Spleen (tissue), 13 donors: Measurements from ENCODE around the gene RIC1. TPM values are rescaled to one million over a fixed set of nuclear protein-coding genes. Genes with fewer than 3 reads are reported as not detected.
"Not testable (repeated sequence)": the region's sequence is repeated elsewhere in the genome, so short reads cannot be mapped to it uniquely, and the experiment has no call there.

Experiments used
- DNase-seq: peaks from one replicate; pipeline ENCODE4 v3.0.0-alpha.2; 2020
- H3K27ac ChIP-seq, 8 donors: fragments of 200-600 bp; sonication (generic) in 7 of 8; 1 replicate in 4 of 8; 2 replicates in 4 of 8; pipeline versions ENCODE4 v1.5.0 to v1.8.0; 2016 to 2021; ENCODE audit warnings: inconsistent platforms in 4 of 8, mild to moderate bottlenecking in 4 of 8, moderate library complexity in 1 of 8
- H3K27me3 ChIP-seq, 7 donors: fragments of 200-600 bp; sonication (generic) in 6 of 7; replicated peaks in 1 of 7; 1 replicate in 4 of 7; 2 replicates in 3 of 7; pipeline versions ENCODE4 v1.5.0 to v1.8.0; 2016 to 2021; ENCODE audit warnings: inconsistent platforms in 3 of 7, mild to moderate bottlenecking in 1 of 7
- H3K36me3 ChIP-seq, 6 donors: fragments of 200-600 bp; sonication (generic) in 5 of 6; 1 replicate in 4 of 6; 2 replicates in 2 of 6; pipeline versions ENCODE4 v1.5.0 to v1.8.0; 2016 to 2021; ENCODE audit warnings: inconsistent platforms in 2 of 6
- H3K4me1 ChIP-seq, 6 donors: fragments of 200-600 bp; sonication (generic) in 5 of 6; 1 replicate in 3 of 6; 2 replicates in 3 of 6; pipeline versions ENCODE4 v1.5.0 to v1.8.0; 2016 to 2021; ENCODE audit warnings: inconsistent platforms in 3 of 6
- H3K4me3 ChIP-seq, 8 donors: fragments of 200-600 bp; sonication (generic) in 7 of 8; 1 replicate in 4 of 8; 2 replicates in 4 of 8; pipeline versions ENCODE4 v1.5.0 to v1.8.0; 2016 to 2021; ENCODE audit warnings: inconsistent platforms in 4 of 8, mild to moderate bottlenecking in 4 of 8, moderate library complexity in 2 of 8
- H3K9me3 ChIP-seq, 8 donors: fragments of 200-600 bp; sonication (generic) in 7 of 8; 1 replicate in 4 of 8; 2 replicates in 4 of 8; pipeline versions ENCODE4 v1.5.0 to v1.8.0; 2016 to 2021; ENCODE audit warnings: inconsistent platforms in 4 of 8
- POLR2A ChIP-seq, 3 donors: fragments of 450-650 bp; IDR thresholded peaks; one replicate each; pipeline ENCODE4 v1.5.1; 2017; ENCODE audit warnings: antibody characterized with exemption in 3 of 3, mild to moderate bottlenecking in 1 of 3
- POLR2AphosphoS5 ChIP-seq, 3 donors: sonication (generic); formaldehyde crosslinking; IDR thresholded peaks; one replicate each; pipeline ENCODE4 v1.5.1; 2017; ENCODE audit warnings: antibody characterized with exemption in 3 of 3
- WGBS, 5 donors: extraction: QIAGEN DNeasy Blood & Tissue Kit in 3 of 5; methylation state at CpG; one replicate each; pipeline versions ENCODE4 v1.1.5 to v1.1.7; 2013 to 2018; 5-methylcytosine and 5-hydroxymethylcytosine counted together
- intact Hi-C: fragments of 100-400 bp; cut with DNase I; formaldehyde crosslinking; loops from one replicate; pipeline ENCODE4 v1.15.0; 2023; ENCODE audit warnings: low total_unique reads
- long read RNA-seq, 2 donors: transcript quantifications; one replicate each; lab custom pipeline, GENCODE V29; 2026
- polyA plus RNA-seq, 3 donors: library from polyadenylated mRNA; stranded (reverse); fragments of 200-250 nt; gene quantifications; one replicate each; pipeline ENCODE4 v1.2.1, GENCODE V29; 2013
- total RNA-seq, 7 donors: library from RNA; depleted of rRNA in 3 of 7; stranded (reverse); fragments of >200 nt in 3 of 7; fragmentation: NEBNext Ultra II Directional in 4 of 7; extraction: Animal tissue kit (Norgen Biotek cat#: 25700) in 4 of 7; gene quantifications; one replicate each; pipeline versions ENCODE4 v1.1.0 to v1.2.1, GENCODE V29; 2016 to 2021
- TF ChIP-seq, protein P1 (sequence below), 11 experiments: fragments of 200-600 bp in 7 of 11; fragments of 450-650 bp in 4 of 11; sonication (generic) in 4 of 11; IDR thresholded peaks in 8 of 11; conservative IDR thresholded peaks in 3 of 11; 1 replicate in 7 of 11; 2 replicates in 4 of 11; pipeline versions ENCODE4 v1.4.0 to v1.8.0; 2016 to 2021; ENCODE audit warnings: antibody characterized with exemption in 11 of 11, inconsistent platforms in 4 of 11, mild to moderate bottlenecking in 1 of 11
- donor health status: healthy with polysubstance abuse.
- donor health status: DM: no; HTN: no; CAD: no; lungs with moderate emphysema.
- donor health status: DM: no; HTN: no; CAD: no.
- donor health status: Bipolar disorder and iron deficiency.
- donor health status: healthy.
- donor health status: DM: no; HTN: no; CAD: no.
- donor health status: DM: yes; HTN: yes; CAD: no.

RIC1 gene
- total RNA-seq (10 to 100 TPM; 33.1 to 68.7 (median 37.2) TPM), polyA plus RNA-seq (1 to 10 TPM; 4.9 to 6.0 (median 5.2) TPM)
- long read RNA-seq, donor 1 = 0 reads
- long read RNA-seq, donor 2, full-length matches to known transcripts = 1 of 6 reads
- long read RNA-seq, donor 2, partial matches to known transcripts = 5 of 6 reads
- long read RNA-seq, donor 2, other reads (novel, unspliced or antisense) = 0 of 6 reads

DNA sequence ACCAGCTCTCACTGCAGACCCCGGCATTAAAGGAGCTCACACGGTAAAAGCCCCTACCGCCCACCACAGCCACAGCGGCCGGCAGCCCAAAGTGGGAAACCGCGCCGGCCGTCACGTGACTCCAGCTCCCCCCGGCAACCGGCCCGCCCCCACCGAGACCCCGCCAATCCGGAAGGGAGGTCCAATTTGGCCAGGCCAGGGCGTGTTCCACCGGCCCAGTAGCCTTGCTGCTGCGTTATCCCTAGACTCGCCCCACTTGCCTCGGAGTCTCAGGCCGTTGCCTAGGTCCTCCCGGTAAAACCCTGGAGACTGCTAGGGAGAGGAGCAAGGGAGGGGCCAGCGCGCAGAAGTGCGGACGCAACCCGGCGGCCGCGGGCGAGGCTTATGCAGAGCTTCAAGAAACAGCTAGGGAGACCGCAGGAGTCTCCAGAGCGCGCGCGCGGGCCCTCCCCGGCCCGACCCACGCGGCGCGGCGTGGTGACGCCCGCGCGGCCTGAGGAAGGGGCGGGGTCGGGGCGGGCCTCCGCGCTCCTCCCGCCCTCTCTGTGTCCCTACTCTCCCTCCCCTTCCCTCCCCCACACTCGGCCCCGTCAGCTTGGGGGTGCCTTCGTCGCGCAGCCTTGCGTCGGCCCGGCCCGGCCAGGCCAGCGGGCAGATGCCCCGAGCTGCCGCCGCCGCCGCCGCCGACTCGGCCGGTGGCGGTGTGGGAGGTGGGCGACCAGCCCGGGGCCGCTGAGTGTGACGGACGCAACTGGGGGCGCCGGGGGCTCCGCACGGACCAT is at the start of gene RIC1:
Gene RIC1 (plus strand): TSS at position 578 of the 782 bp plus-strand sequence. CDS start 203 bp downstream, at position 781.
- Histone ChIP-seq H3K27me3 (no peaks in the 10 kb centered on the region), H3K4me3 (peak within 1 kb of the TSS; percentile 76 to 97 (median 84)), H3K36me3 (no peaks in the 10 kb centered on the region), H3K27ac (peak within 1 kb of the TSS; percentile 95 to 99 (median 96)), H3K4me1 (peaks cover 34 to 84% (median 72%) of the 10 kb centered on the region in 6 donors), H3K9me3 (no peaks in the 10 kb centered on the region)
- WGBS, 5 donors = 0 to 1% (median 0%) methylated on average over 33 to 84 of the region's 84 CpGs
- TF ChIP-seq, protein P1, sequence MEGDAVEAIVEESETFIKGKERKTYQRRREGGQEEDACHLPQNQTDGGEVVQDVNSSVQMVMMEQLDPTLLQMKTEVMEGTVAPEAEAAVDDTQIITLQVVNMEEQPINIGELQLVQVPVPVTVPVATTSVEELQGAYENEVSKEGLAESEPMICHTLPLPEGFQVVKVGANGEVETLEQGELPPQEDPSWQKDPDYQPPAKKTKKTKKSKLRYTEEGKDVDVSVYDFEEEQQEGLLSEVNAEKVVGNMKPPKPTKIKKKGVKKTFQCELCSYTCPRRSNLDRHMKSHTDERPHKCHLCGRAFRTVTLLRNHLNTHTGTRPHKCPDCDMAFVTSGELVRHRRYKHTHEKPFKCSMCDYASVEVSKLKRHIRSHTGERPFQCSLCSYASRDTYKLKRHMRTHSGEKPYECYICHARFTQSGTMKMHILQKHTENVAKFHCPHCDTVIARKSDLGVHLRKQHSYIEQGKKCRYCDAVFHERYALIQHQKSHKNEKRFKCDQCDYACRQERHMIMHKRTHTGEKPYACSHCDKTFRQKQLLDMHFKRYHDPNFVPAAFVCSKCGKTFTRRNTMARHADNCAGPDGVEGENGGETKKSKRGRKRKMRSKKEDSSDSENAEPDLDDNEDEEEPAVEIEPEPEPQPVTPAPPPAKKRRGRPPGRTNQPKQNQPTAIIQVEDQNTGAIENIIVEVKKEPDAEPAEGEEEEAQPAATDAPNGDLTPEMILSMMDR (IDR thresholded peaks at IDR 0.05 in 8 of 11, conservative IDR thresholded peaks at IDR 0.05 in 3 of 11) = peak in 9 of 11 experiments; percentile 11 to 65 (median 42)
- TF ChIP-seq POLR2A (IDR thresholded peaks at IDR 0.05) = peak; percentile 54 to 88 (median 71)
- TF ChIP-seq POLR2AphosphoS5 (IDR thresholded peaks at IDR 0.05) = peak; percentile 98 to 99 (median 99)
- peak; percentile 98 for DNase-seq
- intact Hi-C loops = no loop called here

GRCh38 chr9:5579881-5580280 is 49.0 kb upstream of the RIC1 start:
- no peaks in the 10 kb centered on the region for H3K27me3 ChIP-seq
- H3K36me3 ChIP-seq = no peaks in the 10 kb centered on the region
- peaks cover 0 to 27% (median 16%) of the 10 kb centered on the region in 6 donors for H3K4me1 ChIP-seq
- 92 to 100% (median 95%) methylated on average over 1 of the region's 1 CpG for WGBS, 5 donors
- intact Hi-C loops = no loop called here
- H3K9me3 ChIP-seq = peaks cover 0 to under 1% (median 0%) of the 10 kb centered on the region in 8 donors
- H3K4me3 ChIP-seq = no peak overlapping the region
- peak overlapping the region in 4 of 8 donors; percentile 46 to 66 (median 58) for H3K27ac ChIP-seq
- DNase-seq = no peak
- no peak for TF ChIP-seq POLR2AphosphoS5 (IDR thresholded peaks at IDR 0.05)
- TF ChIP-seq, protein P1 (IDR thresholded peaks at IDR 0.05 in 8 of 11, conservative IDR thresholded peaks at IDR 0.05 in 3 of 11) = no peak
- TF ChIP-seq POLR2A (IDR thresholded peaks at IDR 0.05) = no peak

DNA sequence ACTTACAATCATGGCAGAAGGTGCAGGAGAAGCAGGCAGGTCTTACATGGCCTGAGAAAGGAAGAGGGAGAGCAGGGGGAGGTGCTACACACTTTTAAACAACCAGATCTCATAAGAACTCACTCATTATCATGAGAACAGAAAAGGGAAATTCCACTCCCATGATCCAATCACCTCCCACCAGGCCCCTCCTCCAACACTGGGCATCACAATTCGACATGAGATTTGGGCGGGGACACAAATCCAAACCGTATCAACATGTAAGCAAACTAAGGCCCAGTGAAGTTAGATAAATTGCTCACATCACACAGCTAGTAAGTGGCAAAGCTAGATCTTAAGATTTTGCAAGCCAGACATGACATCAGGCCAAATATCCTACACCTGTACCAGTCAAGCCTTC is 48.3 kb upstream of the RIC1 start:
- H3K4me1 ChIP-seq = peaks cover 0 to 27% (median 16%) of the 10 kb centered on the region in 6 donors
- WGBS, 5 donors = 85 to 93% (median 91%) methylated on average over 3 of the region's 3 CpGs
- intact Hi-C loops = no loop called here
- no peak overlapping the region for H3K4me3 ChIP-seq
- no peaks in the 10 kb centered on the region for H3K36me3 ChIP-seq
- no peaks in the 10 kb centered on the region for H3K9me3 ChIP-seq
- TF ChIP-seq POLR2A (IDR thresholded peaks at IDR 0.05) = no peak
- no peak for TF ChIP-seq POLR2AphosphoS5 (IDR thresholded peaks at IDR 0.05)
- TF ChIP-seq, protein P1 (IDR thresholded peaks at IDR 0.05 in 8 of 11, conservative IDR thresholded peaks at IDR 0.05 in 3 of 11) = no peak
- H3K27ac ChIP-seq = no peak overlapping the region
- no peak for DNase-seq
- no peaks in the 10 kb centered on the region for H3K27me3 ChIP-seq

DNA sequence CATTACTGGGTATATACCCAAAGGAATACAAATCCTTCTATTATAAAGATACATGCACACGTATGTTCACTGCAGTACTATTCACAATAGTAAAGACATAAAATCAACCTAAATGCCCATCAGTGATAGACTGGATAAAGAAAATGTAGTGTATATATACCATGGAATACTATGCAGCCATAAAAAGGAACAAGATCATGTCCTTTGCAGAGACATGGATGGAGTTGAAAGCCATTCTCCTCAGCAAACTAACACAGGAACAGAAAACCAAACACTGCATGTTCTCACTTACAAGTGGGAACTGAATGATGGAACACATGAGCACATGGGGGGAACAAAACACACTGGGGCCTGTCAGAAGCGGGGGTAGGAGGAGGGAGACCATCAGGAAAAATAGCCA is 47.2 kb upstream of the RIC1 start:
- H3K27ac ChIP-seq, DNase-seq, H3K4me3 ChIP-seq, H3K9me3 ChIP-seq, H3K36me3 ChIP-seq, intact Hi-C loops, H3K27me3 ChIP-seq: not testable (repeated sequence)
- peaks cover 0 to 37% (median 21%) of the 10 kb centered on the region in 6 donors for H3K4me1 ChIP-seq
- WGBS, 5 donors = 93 to 100% (median 94%) methylated on average over 2 of the region's 2 CpGs
